Thoracic aorta (tissue), 2 donors: ENCODE results near the gene MORN1. TPM values are rescaled to one million over a fixed set of nuclear protein-coding genes. Genes with fewer than 3 reads are reported as not detected.

Experiments used
- ATAC-seq: fragments of 150-250 bp; one replicate; pipeline ENCODE4 v1.8.0; 2017; ENCODE audit warnings: low read depth; ENCODE audit not compliant: insufficient number of reproducible peaks, low FRiP score
- DNase-seq: peaks from one replicate; pipeline ENCODE4 v3.0.0-alpha.2; 2020; ENCODE audit warnings: low spot score
- H3K27ac ChIP-seq, 2 donors: fragments of 200-600 bp; sonication (generic); 1 replicate in 1 of 2; 2 replicates in 1 of 2; pipeline ENCODE4 v1.5.1; 2016; ENCODE audit warnings: mild to moderate bottlenecking in 2 of 2, moderate library complexity in 2 of 2
- H3K27me3 ChIP-seq: fragments of 200-600 bp; sonication (generic); replicated peaks from 2 replicates; pipeline ENCODE4 v1.6.0; 2016; ENCODE audit warnings: mild to moderate bottlenecking; ENCODE audit not compliant: insufficient read depth
- H3K36me3 ChIP-seq: fragments of 200-600 bp; sonication (generic); one replicate; pipeline ENCODE4 v1.5.1; 2016
- H3K4me1 ChIP-seq, 2 donors: fragments of 200-600 bp; sonication (generic); 1 replicate in 1 of 2; 2 replicates in 1 of 2; pipeline versions ENCODE4 v1.5.1 to v1.6.0; 2016; ENCODE audit warnings: low read depth in 2 of 2, mild to moderate bottlenecking in 1 of 2; ENCODE audit not compliant: control insufficient read depth in 1 of 2
- H3K4me3 ChIP-seq: fragments of 200-600 bp; sonication (generic); 2 replicates; pipeline ENCODE4 v1.5.1; 2016; ENCODE audit warnings: mild to moderate bottlenecking
- H3K9me3 ChIP-seq: fragments of 200-600 bp; sonication (generic); 2 replicates; pipeline ENCODE4 v1.5.1; 2016
- total RNA-seq, 2 donors: library from RNA; depleted of rRNA; stranded (reverse); fragments of >200 nt; gene quantifications; one replicate each; pipeline versions ENCODE4 v1.1.0 to v1.2.3, GENCODE V29; 2016
- TF ChIP-seq, protein P1 (sequence below): fragments of 200-600 bp; sonication (generic); IDR thresholded peaks from one replicate; pipeline ENCODE4 v1.5.1; 2019; ENCODE audit warnings: antibody characterized with exemption

The MORN1 gene
- total RNA-seq, 2 donors from 2014 or later, result 7.1 to 13.8 TPM

GRCh38 chr1:2374252-2375155 is 16.9 kb downstream of the MORN1 start:
- Histone ChIP-seq H3K27ac (no peak overlapping the region), H3K4me3 (no peak overlapping the region), H3K36me3 (no peaks in the 10 kb centered on the region), H3K9me3 (no peaks in the 10 kb centered on the region), H3K27me3 (no peaks in the 10 kb centered on the region), H3K4me1 (no peaks in the 10 kb centered on the region)
- TF ChIP-seq, protein P1, sequence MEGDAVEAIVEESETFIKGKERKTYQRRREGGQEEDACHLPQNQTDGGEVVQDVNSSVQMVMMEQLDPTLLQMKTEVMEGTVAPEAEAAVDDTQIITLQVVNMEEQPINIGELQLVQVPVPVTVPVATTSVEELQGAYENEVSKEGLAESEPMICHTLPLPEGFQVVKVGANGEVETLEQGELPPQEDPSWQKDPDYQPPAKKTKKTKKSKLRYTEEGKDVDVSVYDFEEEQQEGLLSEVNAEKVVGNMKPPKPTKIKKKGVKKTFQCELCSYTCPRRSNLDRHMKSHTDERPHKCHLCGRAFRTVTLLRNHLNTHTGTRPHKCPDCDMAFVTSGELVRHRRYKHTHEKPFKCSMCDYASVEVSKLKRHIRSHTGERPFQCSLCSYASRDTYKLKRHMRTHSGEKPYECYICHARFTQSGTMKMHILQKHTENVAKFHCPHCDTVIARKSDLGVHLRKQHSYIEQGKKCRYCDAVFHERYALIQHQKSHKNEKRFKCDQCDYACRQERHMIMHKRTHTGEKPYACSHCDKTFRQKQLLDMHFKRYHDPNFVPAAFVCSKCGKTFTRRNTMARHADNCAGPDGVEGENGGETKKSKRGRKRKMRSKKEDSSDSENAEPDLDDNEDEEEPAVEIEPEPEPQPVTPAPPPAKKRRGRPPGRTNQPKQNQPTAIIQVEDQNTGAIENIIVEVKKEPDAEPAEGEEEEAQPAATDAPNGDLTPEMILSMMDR, result no peak
- DNase-seq (no peak), ATAC-seq (no peak)

DNA sequence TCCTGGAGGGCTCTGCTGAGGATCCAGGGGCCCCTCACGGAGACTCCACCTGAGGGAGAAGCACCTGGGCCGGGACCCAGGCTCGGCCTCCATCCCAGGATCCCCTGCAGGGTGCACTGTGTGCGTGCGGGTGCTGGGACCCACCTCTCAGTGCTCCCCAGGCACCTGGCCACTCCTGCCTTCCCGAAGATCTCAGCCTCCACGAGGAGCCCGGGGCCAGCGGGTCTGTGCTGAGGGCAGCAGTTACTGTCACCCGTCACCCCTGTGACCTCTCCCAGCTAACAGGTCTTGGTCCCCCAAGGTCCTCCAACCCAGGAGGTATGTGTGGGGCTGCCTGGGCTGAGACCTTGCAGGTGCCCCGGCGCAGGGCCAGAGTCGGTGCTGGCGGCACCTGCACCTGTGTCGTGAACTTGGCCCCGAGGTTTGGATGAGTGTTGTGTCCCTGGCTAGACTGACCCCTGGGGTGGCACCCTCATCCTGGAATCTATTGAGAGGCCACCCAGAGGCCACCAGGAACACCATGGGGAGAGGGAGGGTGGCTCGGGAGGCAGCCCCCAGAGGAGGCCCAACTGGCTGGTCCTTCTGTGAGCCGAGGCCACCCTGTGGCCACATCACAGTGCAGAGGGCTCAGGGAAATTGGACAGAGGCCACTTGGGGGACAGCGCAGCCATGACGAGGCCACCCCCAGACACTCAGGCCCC is 17.7 kb downstream of the MORN1 start:
- ATAC-seq (no peak), DNase-seq (no peak)
- TF ChIP-seq, protein P1, result no peak
- H3K27ac ChIP-seq, result no peak overlapping the region
- H3K4me3 ChIP-seq, result no peak overlapping the region
- no peaks in the 10 kb centered on the region for H3K9me3 ChIP-seq
- H3K27me3 ChIP-seq, result no peaks in the 10 kb centered on the region
- H3K36me3 ChIP-seq, result no peaks in the 10 kb centered on the region
- H3K4me1 ChIP-seq, result no peaks in the 10 kb centered on the region

- Histone ChIP-seq H3K36me3 (no peaks in the 10 kb centered on the region), H3K4me3 (no peak overlapping the region), H3K4me1 (no peaks in the 10 kb centered on the region), H3K27ac (no peak overlapping the region), H3K27me3 (no peaks in the 10 kb centered on the region), H3K9me3 (no peaks in the 10 kb centered on the region)
- TF ChIP-seq, protein P1, result no peak
- DNase-seq (no peak), ATAC-seq (no peak)
Measured at GRCh38 chr1:2372551-2373490, 18.5 kb downstream of the MORN1 start.

GRCh38 chr1:2368053-2368744 is 23.2 kb downstream of the MORN1 start:
- Histone ChIP-seq H3K4me3 (no peak overlapping the region), H3K27me3 (no peaks in the 10 kb centered on the region), H3K9me3 (no peaks in the 10 kb centered on the region), H3K27ac (no peak overlapping the region), H3K36me3 (no peaks in the 10 kb centered on the region), H3K4me1 (no peaks in the 10 kb centered on the region)
- ATAC-seq (no peak), DNase-seq (no peak)
- TF ChIP-seq, protein P1, result no peak
